ENCODE measurements around the gene KCND2.

KCND2 gene

GRCh38 chr7:120472892-120473291, 199.9 kb downstream of the KCND2 start:
- H3K4me3 ChIP-seq (ENCODE audit: low read depth in 1 of 5, low read length in 5 of 5): no peak overlapping the region
- no peaks in the 10 kb centered on the region for H3K9me3 ChIP-seq (ENCODE audit: control insufficient read depth in 5 of 5, low read length in 5 of 5)

GRCh38 chr7:120473352-120473751, 200.4 kb downstream of the KCND2 start:
- Histone ChIP-seq H3K4me3 (ENCODE audit: low read depth in 1 of 5, low read length in 5 of 5) (no peak overlapping the region), H3K9ac (ENCODE audit: low read length in 5 of 5) (no peak overlapping the region), H3K9me3 (ENCODE audit: control insufficient read depth in 5 of 5, low read length in 5 of 5) (no peaks in the 10 kb centered on the region), H3K27me3 (ENCODE audit: control insufficient read depth in 5 of 5, insufficient read depth in 4 of 5, low read length in 5 of 5) (no peaks in the 10 kb centered on the region), H3K27ac (ENCODE audit: low read depth, low read length) (no peak overlapping the region), H3K4me1 (ENCODE audit: control insufficient read depth in 5 of 5, insufficient read depth in 5 of 5, low read length in 5 of 5) (no peaks in the 10 kb centered on the region), H3K36me3 (ENCODE audit: control insufficient read depth in 5 of 5, insufficient read depth in 5 of 5, low read length in 5 of 5) (no peaks in the 10 kb centered on the region)

More at GRCh38 chr7:120472892-120473291, 199.9 kb downstream of the KCND2 start:
- no peaks in the 10 kb centered on the region for H3K4me1 ChIP-seq (ENCODE audit: control insufficient read depth in 5 of 5, insufficient read depth in 5 of 5, low read length in 5 of 5)
- no peak overlapping the region for H3K9ac ChIP-seq (ENCODE audit: low read length in 5 of 5)
- no peaks in the 10 kb centered on the region for H3K36me3 ChIP-seq (ENCODE audit: control insufficient read depth in 5 of 5, insufficient read depth in 5 of 5, low read length in 5 of 5)
- H3K27me3 ChIP-seq (ENCODE audit: control insufficient read depth in 5 of 5, insufficient read depth in 4 of 5, low read length in 5 of 5): no peaks in the 10 kb centered on the region
- no peak overlapping the region for H3K27ac ChIP-seq (ENCODE audit: low read depth, low read length)

GRCh38 chr7:120475994-120476393, 203.0 kb downstream of the KCND2 start:
- H3K9ac ChIP-seq (ENCODE audit: low read length in 5 of 5): no peak overlapping the region
- H3K36me3 ChIP-seq (ENCODE audit: control insufficient read depth in 5 of 5, insufficient read depth in 5 of 5, low read length in 5 of 5): no peaks in the 10 kb centered on the region
- H3K27me3 ChIP-seq (ENCODE audit: control insufficient read depth in 5 of 5, insufficient read depth in 4 of 5, low read length in 5 of 5): no peaks in the 10 kb centered on the region
- H3K9me3 ChIP-seq (ENCODE audit: control insufficient read depth in 5 of 5, low read length in 5 of 5): no peaks in the 10 kb centered on the region
- H3K4me3 ChIP-seq (ENCODE audit: low read depth in 1 of 5, low read length in 5 of 5): no peak overlapping the region
- no peaks in the 10 kb centered on the region for H3K4me1 ChIP-seq (ENCODE audit: control insufficient read depth in 5 of 5, insufficient read depth in 5 of 5, low read length in 5 of 5)
- no peak overlapping the region for H3K27ac ChIP-seq (ENCODE audit: low read depth, low read length)

GRCh38 chr7:120480472-120480871, 207.5 kb downstream of the KCND2 start:
- H3K4me1 ChIP-seq (ENCODE audit: control insufficient read depth in 5 of 5, insufficient read depth in 5 of 5, low read length in 5 of 5): no peaks in the 10 kb centered on the region

GRCh38 chr7:120480930-120481329, 208.0 kb downstream of the KCND2 start:
- H3K9me3 ChIP-seq (ENCODE audit: control insufficient read depth in 5 of 5, low read length in 5 of 5): no peaks in the 10 kb centered on the region
- H3K27me3 ChIP-seq (ENCODE audit: control insufficient read depth in 5 of 5, insufficient read depth in 4 of 5, low read length in 5 of 5): no peaks in the 10 kb centered on the region
- no peaks in the 10 kb centered on the region for H3K36me3 ChIP-seq (ENCODE audit: control insufficient read depth in 5 of 5, insufficient read depth in 5 of 5, low read length in 5 of 5)
- H3K4me3 ChIP-seq (ENCODE audit: low read depth in 1 of 5, low read length in 5 of 5): no peak overlapping the region
- H3K27ac ChIP-seq (ENCODE audit: low read depth, low read length): no peak overlapping the region
- no peak overlapping the region for H3K9ac ChIP-seq (ENCODE audit: low read length in 5 of 5)
- H3K4me1 ChIP-seq (ENCODE audit: control insufficient read depth in 5 of 5, insufficient read depth in 5 of 5, low read length in 5 of 5): no peaks in the 10 kb centered on the region

More at GRCh38 chr7:120480472-120480871, 207.5 kb downstream of the KCND2 start:
- H3K27ac ChIP-seq (ENCODE audit: low read depth, low read length): no peak overlapping the region
- no peak overlapping the region for H3K9ac ChIP-seq (ENCODE audit: low read length in 5 of 5)
- H3K36me3 ChIP-seq (ENCODE audit: control insufficient read depth in 5 of 5, insufficient read depth in 5 of 5, low read length in 5 of 5): no peaks in the 10 kb centered on the region
- H3K27me3 ChIP-seq (ENCODE audit: control insufficient read depth in 5 of 5, insufficient read depth in 4 of 5, low read length in 5 of 5): no peaks in the 10 kb centered on the region
- no peaks in the 10 kb centered on the region for H3K9me3 ChIP-seq (ENCODE audit: control insufficient read depth in 5 of 5, low read length in 5 of 5)
- H3K4me3 ChIP-seq (ENCODE audit: low read depth in 1 of 5, low read length in 5 of 5): no peak overlapping the region

- H3K36me3 ChIP-seq (ENCODE audit: control insufficient read depth in 5 of 5, insufficient read depth in 5 of 5, low read length in 5 of 5): no peaks in the 10 kb centered on the region
- H3K4me1 ChIP-seq (ENCODE audit: control insufficient read depth in 5 of 5, insufficient read depth in 5 of 5, low read length in 5 of 5): no peaks in the 10 kb centered on the region
- no peaks in the 10 kb centered on the region for H3K9me3 ChIP-seq (ENCODE audit: control insufficient read depth in 5 of 5, low read length in 5 of 5)
- H3K9ac ChIP-seq (ENCODE audit: low read length in 5 of 5): no peak overlapping the region
- H3K27ac ChIP-seq (ENCODE audit: low read depth, low read length): no peak overlapping the region
- H3K4me3 ChIP-seq (ENCODE audit: low read depth in 1 of 5, low read length in 5 of 5): no peak overlapping the region
- no peaks in the 10 kb centered on the region for H3K27me3 ChIP-seq (ENCODE audit: control insufficient read depth in 5 of 5, insufficient read depth in 4 of 5, low read length in 5 of 5)
Measured at GRCh38 chr7:120486164-120486563, 213.2 kb downstream of the KCND2 start.

GRCh38 chr7:120502132-120502531, 229.2 kb downstream of the KCND2 start:
- H3K27ac ChIP-seq (ENCODE audit: low read depth, low read length): no peak overlapping the region
- no peaks in the 10 kb centered on the region for H3K4me1 ChIP-seq (ENCODE audit: control insufficient read depth in 5 of 5, insufficient read depth in 5 of 5, low read length in 5 of 5)
- no peak overlapping the region for H3K9ac ChIP-seq (ENCODE audit: low read length in 5 of 5)
- no peaks in the 10 kb centered on the region for H3K27me3 ChIP-seq (ENCODE audit: control insufficient read depth in 5 of 5, insufficient read depth in 4 of 5, low read length in 5 of 5)
- no peaks in the 10 kb centered on the region for H3K36me3 ChIP-seq (ENCODE audit: control insufficient read depth in 5 of 5, insufficient read depth in 5 of 5, low read length in 5 of 5)
- no peak overlapping the region for H3K4me3 ChIP-seq (ENCODE audit: low read depth in 1 of 5, low read length in 5 of 5)
- H3K9me3 ChIP-seq (ENCODE audit: control insufficient read depth in 5 of 5, low read length in 5 of 5): no peaks in the 10 kb centered on the region

- Histone ChIP-seq H3K4me1 (ENCODE audit: control insufficient read depth in 5 of 5, insufficient read depth in 5 of 5, low read length in 5 of 5) (no peaks in the 10 kb centered on the region), H3K27ac (ENCODE audit: low read depth, low read length) (no peak overlapping the region), H3K4me3 (ENCODE audit: low read depth in 1 of 5, low read length in 5 of 5) (no peak overlapping the region), H3K9me3 (ENCODE audit: control insufficient read depth in 5 of 5, low read length in 5 of 5) (no peaks in the 10 kb centered on the region), H3K9ac (ENCODE audit: low read length in 5 of 5) (no peak overlapping the region), H3K36me3 (ENCODE audit: control insufficient read depth in 5 of 5, insufficient read depth in 5 of 5, low read length in 5 of 5) (no peaks in the 10 kb centered on the region), H3K27me3 (ENCODE audit: control insufficient read depth in 5 of 5, insufficient read depth in 4 of 5, low read length in 5 of 5) (no peaks in the 10 kb centered on the region)
Measured at GRCh38 chr7:120502825-120503224, 229.8 kb downstream of the KCND2 start.

GRCh38 chr7:120504386-120504785, 231.4 kb downstream of the KCND2 start:
- Histone ChIP-seq H3K27me3 (ENCODE audit: control insufficient read depth in 5 of 5, insufficient read depth in 4 of 5, low read length in 5 of 5) (no peaks in the 10 kb centered on the region), H3K27ac (ENCODE audit: low read depth, low read length) (no peak overlapping the region), H3K4me3 (ENCODE audit: low read depth in 1 of 5, low read length in 5 of 5) (no peak overlapping the region), H3K9ac (ENCODE audit: low read length in 5 of 5) (no peak overlapping the region), H3K36me3 (ENCODE audit: control insufficient read depth in 5 of 5, insufficient read depth in 5 of 5, low read length in 5 of 5) (no peaks in the 10 kb centered on the region), H3K4me1 (ENCODE audit: control insufficient read depth in 5 of 5, insufficient read depth in 5 of 5, low read length in 5 of 5) (no peaks in the 10 kb centered on the region), H3K9me3 (ENCODE audit: control insufficient read depth in 5 of 5, low read length in 5 of 5) (no peaks in the 10 kb centered on the region)

- no peaks in the 10 kb centered on the region for H3K36me3 ChIP-seq (ENCODE audit: control insufficient read depth in 5 of 5, insufficient read depth in 5 of 5, low read length in 5 of 5)
- H3K27ac ChIP-seq (ENCODE audit: low read depth, low read length): no peak overlapping the region
- H3K4me1 ChIP-seq (ENCODE audit: control insufficient read depth in 5 of 5, insufficient read depth in 5 of 5, low read length in 5 of 5): no peaks in the 10 kb centered on the region
- no peak overlapping the region for H3K9ac ChIP-seq (ENCODE audit: low read length in 5 of 5)
- no peaks in the 10 kb centered on the region for H3K27me3 ChIP-seq (ENCODE audit: control insufficient read depth in 5 of 5, insufficient read depth in 4 of 5, low read length in 5 of 5)
- H3K9me3 ChIP-seq (ENCODE audit: control insufficient read depth in 5 of 5, low read length in 5 of 5): no peaks in the 10 kb centered on the region
- H3K4me3 ChIP-seq (ENCODE audit: low read depth in 1 of 5, low read length in 5 of 5): no peak overlapping the region
Measured at GRCh38 chr7:120505770-120506169, 232.8 kb downstream of the KCND2 start.

GRCh38 chr7:120512701-120513100, 239.7 kb downstream of the KCND2 start:
- no peaks in the 10 kb centered on the region for H3K36me3 ChIP-seq (ENCODE audit: control insufficient read depth in 5 of 5, insufficient read depth in 5 of 5, low read length in 5 of 5)
- H3K4me1 ChIP-seq (ENCODE audit: control insufficient read depth in 5 of 5, insufficient read depth in 5 of 5, low read length in 5 of 5): no peaks in the 10 kb centered on the region
- H3K9me3 ChIP-seq (ENCODE audit: control insufficient read depth in 5 of 5, low read length in 5 of 5): no peaks in the 10 kb centered on the region
- no peak overlapping the region for H3K9ac ChIP-seq (ENCODE audit: low read length in 5 of 5)
- no peak overlapping the region for H3K4me3 ChIP-seq (ENCODE audit: low read depth in 1 of 5, low read length in 5 of 5)
- H3K27ac ChIP-seq (ENCODE audit: low read depth, low read length): no peak overlapping the region
- H3K27me3 ChIP-seq (ENCODE audit: control insufficient read depth in 5 of 5, insufficient read depth in 4 of 5, low read length in 5 of 5): no peaks in the 10 kb centered on the region
